Transverse colon (tissue), 4 donors: Measurements from ENCODE around the gene BRIP1. TPM values are rescaled to one million over a fixed set of nuclear protein-coding genes. Genes with fewer than 3 reads are reported as not detected.
"Not testable (repeated sequence)": the region's sequence is repeated elsewhere in the genome, so short reads cannot be mapped to it uniquely, and the experiment has no call there.

Experiments used
- DNase-seq: peaks from one replicate; pipeline ENCODE4 v3.0.0-alpha.2; 2019
- H3K27ac ChIP-seq, 4 donors: fragments of 200-600 bp; sonication (generic); 2 replicates each; pipeline ENCODE4 v1.5.1; 2016 to 2018; ENCODE audit warnings: inconsistent platforms in 4 of 4
- H3K27me3 ChIP-seq: fragments of 200-600 bp; sonication (generic); 2 replicates; pipeline ENCODE4 v1.5.1; 2017; ENCODE audit warnings: inconsistent platforms
- H3K36me3 ChIP-seq, 4 donors: fragments of 200-600 bp; sonication (generic); 2 replicates each; pipeline ENCODE4 v1.5.1; 2017 to 2019; ENCODE audit warnings: inconsistent platforms in 4 of 4
- H3K4me1 ChIP-seq, 4 donors: fragments of 200-600 bp; sonication (generic); 2 replicates each; pipeline ENCODE4 v1.5.1; 2017 to 2020; ENCODE audit warnings: inconsistent platforms in 4 of 4
- H3K4me3 ChIP-seq, 4 donors: fragments of 200-600 bp; sonication (generic); 1 replicate in 1 of 4; 2 replicates in 3 of 4; pipeline versions ENCODE4 v1.5.1 to v1.6.1; 2017 to 2019; ENCODE audit warnings: inconsistent platforms in 4 of 4
- H3K9me3 ChIP-seq, 2 donors: fragments of 200-600 bp; sonication (generic); 2 replicates each; pipeline ENCODE4 v1.5.1; 2017 to 2019; ENCODE audit warnings: inconsistent platforms in 2 of 2
- EP300 ChIP-seq: sonication (generic); formaldehyde crosslinking; IDR thresholded peaks from one replicate; pipeline ENCODE4 v1.6.1; 2017; ENCODE audit warnings: antibody characterized with exemption, low read depth
- POLR2A ChIP-seq: fragments of 450-650 bp; IDR thresholded peaks from one replicate; pipeline ENCODE4 v1.6.1; 2016; ENCODE audit warnings: antibody characterized with exemption, mild to moderate bottlenecking, moderate library complexity
- POLR2AphosphoS5 ChIP-seq, 3 donors: sonication (generic); formaldehyde crosslinking; IDR thresholded peaks; one replicate each; pipeline ENCODE4 v1.6.1; 2016; ENCODE audit warnings: antibody characterized with exemption in 3 of 3
- WGBS, 2 donors: methylation state at CpG; one replicate each; pipeline ENCODE4 v1.1.5; 2018; ENCODE audit warnings: low coverage in 1 of 2; 5-methylcytosine and 5-hydroxymethylcytosine counted together
- in situ Hi-C, 4 donors: fragments of 200-750 bp; cut with MboI; loops; one replicate each; pipeline versions ENCODE4 v1.15.0 to v1.15.1; 2017; ENCODE audit warnings: low sequenced_read_pairs in 3 of 4, low pct_ligation_motif_present in 1 of 4, low pct_unique_long_range_greater_than_20kb in 1 of 4
- intact Hi-C: fragments of 100-400 bp; cut with DNase I; formaldehyde crosslinking; loops from one replicate; pipeline ENCODE4 v1.15.1; 2023; ENCODE audit warnings: low total_unique reads
- total RNA-seq, 4 donors: library from RNA; depleted of rRNA; stranded (reverse); fragments of >200 nt; gene quantifications; one replicate each; pipeline ENCODE4 v1.1.0, GENCODE V29; 2016
- TF ChIP-seq, protein P1 (sequence below), 5 experiments: fragments of 200-600 bp in 3 of 5; fragments of 450-650 bp in 2 of 5; sonication (generic) in 3 of 5; IDR thresholded peaks; 1 replicate in 2 of 5; 2 replicates in 3 of 5; pipeline ENCODE4 v1.5.1; 2016 to 2017; ENCODE audit warnings: antibody characterized with exemption in 5 of 5, inconsistent platforms in 3 of 5, mild to moderate bottlenecking in 2 of 5, moderate library complexity in 1 of 5

BRIP1 gene
- total RNA-seq, 4 donors from 2014 or later: 0.80 to 1.9 (median 1.2) TPM

GRCh38 chr17:61828694-61829093 is 34.6 kb downstream of the BRIP1 start:
- no peaks in the 10 kb centered on the region for H3K36me3 ChIP-seq
- in situ Hi-C loops: loop anchor here (25.0 kb wide), 4 partner anchors 91 to 416 kb away; no protein-coding TSS in a partner anchor
- H3K27me3 ChIP-seq: no peaks in the 10 kb centered on the region
- no peak for DNase-seq
- no peaks in the 10 kb centered on the region for H3K4me1 ChIP-seq
- WGBS, 2 donors: 97 to 100% methylated on average over 1 of the region's 1 CpG
- no peak overlapping the region for H3K4me3 ChIP-seq
- intact Hi-C loops: no loop called here
- TF ChIP-seq POLR2A: no peak
- TF ChIP-seq, protein P1, sequence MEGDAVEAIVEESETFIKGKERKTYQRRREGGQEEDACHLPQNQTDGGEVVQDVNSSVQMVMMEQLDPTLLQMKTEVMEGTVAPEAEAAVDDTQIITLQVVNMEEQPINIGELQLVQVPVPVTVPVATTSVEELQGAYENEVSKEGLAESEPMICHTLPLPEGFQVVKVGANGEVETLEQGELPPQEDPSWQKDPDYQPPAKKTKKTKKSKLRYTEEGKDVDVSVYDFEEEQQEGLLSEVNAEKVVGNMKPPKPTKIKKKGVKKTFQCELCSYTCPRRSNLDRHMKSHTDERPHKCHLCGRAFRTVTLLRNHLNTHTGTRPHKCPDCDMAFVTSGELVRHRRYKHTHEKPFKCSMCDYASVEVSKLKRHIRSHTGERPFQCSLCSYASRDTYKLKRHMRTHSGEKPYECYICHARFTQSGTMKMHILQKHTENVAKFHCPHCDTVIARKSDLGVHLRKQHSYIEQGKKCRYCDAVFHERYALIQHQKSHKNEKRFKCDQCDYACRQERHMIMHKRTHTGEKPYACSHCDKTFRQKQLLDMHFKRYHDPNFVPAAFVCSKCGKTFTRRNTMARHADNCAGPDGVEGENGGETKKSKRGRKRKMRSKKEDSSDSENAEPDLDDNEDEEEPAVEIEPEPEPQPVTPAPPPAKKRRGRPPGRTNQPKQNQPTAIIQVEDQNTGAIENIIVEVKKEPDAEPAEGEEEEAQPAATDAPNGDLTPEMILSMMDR (IDR thresholded peaks at IDR 0.05): no peak
- TF ChIP-seq EP300: no peak
- TF ChIP-seq POLR2AphosphoS5 (IDR thresholded peaks at IDR 0.05): no peak
- H3K9me3 ChIP-seq: no peaks in the 10 kb centered on the region
- no peak overlapping the region for H3K27ac ChIP-seq

DNA sequence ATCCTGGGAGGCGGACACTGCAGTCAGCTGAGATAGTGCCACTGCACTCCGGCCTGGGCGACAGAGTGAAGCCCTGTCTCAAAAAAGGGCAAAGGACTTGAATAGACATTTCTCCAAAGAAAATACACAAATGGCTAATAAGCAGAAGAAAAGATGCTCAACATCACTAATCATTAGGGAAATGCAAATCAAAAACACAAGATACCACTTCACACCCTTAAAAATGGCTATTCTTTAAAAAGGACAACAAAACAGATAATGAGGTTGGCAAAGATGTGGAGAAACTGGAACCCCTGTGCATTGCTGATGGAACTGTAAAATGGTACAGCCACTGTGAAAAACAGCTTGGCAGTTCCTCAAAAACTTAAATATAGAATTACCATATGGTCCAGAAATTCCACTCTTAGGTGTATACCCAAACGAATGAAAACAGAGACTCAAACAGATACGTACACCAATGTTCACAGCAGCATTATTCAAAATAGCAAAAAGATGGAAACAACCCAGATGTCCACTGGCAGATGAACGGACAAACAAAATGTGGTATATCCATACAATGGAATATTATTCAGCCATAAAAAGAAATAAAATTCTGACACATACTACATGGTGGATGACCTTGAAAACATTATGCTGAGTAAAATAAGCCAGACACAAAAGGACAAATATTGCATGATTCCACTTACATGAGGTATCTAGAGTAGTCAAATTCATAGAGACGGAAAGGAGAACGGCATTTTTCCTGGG is 35.5 kb downstream of the BRIP1 start:
- H3K4me1 ChIP-seq: no peaks in the 10 kb centered on the region
- no peaks in the 10 kb centered on the region for H3K27me3 ChIP-seq
- intact Hi-C loops: no loop called here
- in situ Hi-C loops: loop anchor here (25.0 kb wide), 4 partner anchors 91 to 416 kb away; no protein-coding TSS in a partner anchor
- TF ChIP-seq EP300 (no peak), POLR2A (no peak), POLR2AphosphoS5 (IDR thresholded peaks at IDR 0.05) (no peak)
- TF ChIP-seq, protein P1 (IDR thresholded peaks at IDR 0.05): no peak
- no peak overlapping the region for H3K4me3 ChIP-seq
- H3K9me3 ChIP-seq: no peaks in the 10 kb centered on the region
- DNase-seq: no peak
- no peak overlapping the region for H3K27ac ChIP-seq
- 98 to 100% methylated on average over 7 to 8 of the region's 8 CpGs for WGBS, 2 donors
- H3K36me3 ChIP-seq: no peaks in the 10 kb centered on the region

DNA sequence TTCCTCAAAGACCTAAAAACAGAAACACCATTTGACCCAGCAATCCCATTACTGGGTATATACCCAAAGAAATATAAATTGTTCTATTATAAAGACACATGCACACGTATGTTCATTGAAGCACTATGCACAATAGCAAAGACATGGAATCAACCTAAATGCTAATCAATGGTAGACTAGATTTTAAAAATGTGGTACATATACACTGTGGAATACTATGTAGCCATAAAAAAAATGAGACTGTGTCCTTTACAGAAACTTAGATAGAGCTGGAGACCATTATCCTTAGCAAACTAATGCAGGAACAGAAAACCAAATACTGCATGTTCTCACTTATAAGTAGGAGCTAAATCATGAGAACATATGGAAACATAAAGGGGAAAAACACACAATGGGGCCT is 36.5 kb downstream of the BRIP1 start:
- H3K36me3 ChIP-seq, H3K27ac ChIP-seq, H3K4me1 ChIP-seq, H3K27me3 ChIP-seq, DNase-seq, intact Hi-C loops, H3K9me3 ChIP-seq, H3K4me3 ChIP-seq: not testable (repeated sequence)
- WGBS, 2 donors: 98 to 100% methylated on average over 1 of the region's 1 CpG
- in situ Hi-C loops: loop anchor here (25.0 kb wide), 4 partner anchors 90 to 415 kb away; no protein-coding TSS in a partner anchor

- H3K27me3 ChIP-seq, H3K4me3 ChIP-seq, H3K4me1 ChIP-seq, H3K36me3 ChIP-seq, H3K27ac ChIP-seq, DNase-seq, H3K9me3 ChIP-seq, intact Hi-C loops: not testable (repeated sequence)
- in situ Hi-C loops: loop anchor here (25.0 kb wide), 4 partner anchors 89 to 414 kb away; no protein-coding TSS in a partner anchor
- WGBS, 2 donors: 83 to 90% methylated on average over 2 of the region's 2 CpGs
These were observed 37.1 kb downstream of the BRIP1 start for GRCh38 chr17:61826198-61826597.

GRCh38 chr17:61825448-61826137 is 37.7 kb downstream of the BRIP1 start:
- Histone ChIP-seq H3K4me3 (no peak overlapping the region), H3K36me3 (no peaks in the 10 kb centered on the region), H3K4me1 (no peaks in the 10 kb centered on the region), H3K27ac (no peak overlapping the region), H3K9me3 (no peaks in the 10 kb centered on the region), H3K27me3 (no peaks in the 10 kb centered on the region)
- no peak for DNase-seq
- 94 to 97% methylated on average over 2 of the region's 2 CpGs for WGBS, 2 donors
- TF ChIP-seq, protein P1 (IDR thresholded peaks at IDR 0.05): no peak
- TF ChIP-seq POLR2A: no peak
- TF ChIP-seq POLR2AphosphoS5 (IDR thresholded peaks at IDR 0.05): no peak
- no peak for TF ChIP-seq EP300
- intact Hi-C loops (no loop called here), in situ Hi-C loops (loop anchor here (25.0 kb wide), 4 partner anchors 88 to 413 kb away; no protein-coding TSS in a partner anchor)
